ENCODE results near the gene BICD2.

BICD2 gene

DNA sequence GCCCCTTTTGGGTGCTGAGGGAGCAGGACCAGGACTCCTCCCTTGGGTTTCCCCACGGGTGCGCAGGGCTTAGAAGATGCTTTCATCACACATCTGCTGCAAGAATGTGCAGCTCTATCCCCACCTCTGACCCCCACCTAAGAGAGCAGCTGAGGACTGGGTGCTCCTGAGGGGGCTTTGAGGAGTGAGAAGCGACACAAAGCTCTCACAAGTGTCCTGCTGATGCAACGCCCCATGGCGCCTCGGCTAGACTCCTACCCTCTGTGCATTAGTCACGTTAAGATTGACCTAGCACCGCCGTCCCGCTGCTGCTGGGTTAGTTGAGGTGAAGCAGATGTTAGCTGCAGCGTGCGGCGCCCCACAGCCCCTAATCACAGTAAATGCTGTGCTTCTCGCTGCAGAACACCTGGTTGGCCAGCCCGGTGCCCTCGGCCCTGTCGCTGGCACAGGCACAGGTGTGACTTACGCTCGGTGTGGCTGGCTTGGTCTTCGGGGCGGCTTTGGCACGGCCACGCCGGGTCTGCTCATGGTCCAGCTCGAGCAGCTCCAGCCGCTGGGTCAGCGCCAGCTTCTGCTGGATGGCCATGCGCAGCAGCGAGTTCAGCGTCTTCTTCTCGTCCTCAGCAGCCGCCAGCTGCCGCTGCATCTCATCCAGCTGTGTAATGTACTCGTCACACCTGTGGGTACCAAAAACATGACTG lies 49.7 kb downstream of the BICD2 start:
- DNase-seq (ENCODE audit: low read depth in 2 of 2), result no peak

DNA sequence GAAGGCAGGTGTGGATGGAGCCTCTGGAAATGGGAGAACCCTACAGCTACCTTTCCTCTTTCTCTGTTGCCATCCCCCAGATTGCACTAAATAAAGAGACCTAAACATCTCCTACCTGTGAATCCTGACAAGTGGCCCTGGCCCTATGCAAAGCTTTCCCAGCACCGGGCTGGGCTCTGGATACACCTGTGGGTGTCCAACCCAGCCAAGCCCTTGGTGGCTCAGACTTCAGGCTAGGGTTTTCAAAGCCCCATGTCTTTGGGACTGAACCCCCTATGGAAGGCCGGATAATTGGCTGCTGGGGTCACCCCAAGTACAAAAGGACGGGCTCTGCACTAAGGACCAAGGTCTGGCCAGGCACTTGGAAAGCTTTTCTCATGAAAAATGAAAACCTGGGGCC lies 50.6 kb downstream of the BICD2 start:
- DNase-seq (ENCODE audit: low read depth in 2 of 2), result no peak

DNA sequence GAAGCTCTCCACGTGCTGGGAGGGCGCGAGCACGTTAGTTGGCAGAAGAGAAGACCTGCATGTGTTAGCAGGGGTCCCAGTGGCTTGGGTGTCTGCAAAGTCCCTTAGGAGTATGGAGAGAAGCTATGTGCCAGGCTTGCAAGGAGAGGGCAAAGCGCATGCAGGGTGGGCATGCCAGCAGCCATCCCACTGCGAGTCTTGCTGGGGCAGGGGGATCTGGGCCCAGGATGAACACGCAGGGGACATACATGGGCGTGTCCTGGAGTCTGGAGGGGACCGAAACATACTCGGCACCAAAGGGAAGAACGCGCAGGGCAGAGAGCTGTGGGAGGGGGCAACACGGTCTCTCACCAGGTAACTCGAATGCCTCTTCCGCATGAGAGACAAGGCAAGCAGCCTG lies 51.1 kb downstream of the BICD2 start:
- DNase-seq (ENCODE audit: low read depth in 2 of 2), result no peak

DNA sequence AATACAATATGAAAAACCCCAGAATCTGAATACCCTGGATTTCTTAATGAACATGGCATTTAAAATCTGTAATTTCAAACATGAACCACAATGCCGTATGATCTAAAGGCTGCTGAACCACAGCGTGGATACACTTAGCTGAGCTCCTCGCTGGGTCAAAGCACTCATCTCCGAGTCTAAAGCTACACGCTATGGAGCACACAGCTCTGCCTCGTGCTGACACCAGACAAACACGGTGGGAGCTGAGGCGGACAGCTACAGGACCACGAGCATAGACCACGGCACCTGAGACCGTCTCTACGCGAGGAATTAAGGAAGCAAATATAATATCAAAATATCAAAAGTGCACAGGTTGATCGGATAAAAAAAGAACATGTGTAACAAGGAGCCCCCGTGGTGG lies 51.9 kb downstream of the BICD2 start:
- DNase-seq (ENCODE audit: low read depth in 2 of 2), result no peak

DNA sequence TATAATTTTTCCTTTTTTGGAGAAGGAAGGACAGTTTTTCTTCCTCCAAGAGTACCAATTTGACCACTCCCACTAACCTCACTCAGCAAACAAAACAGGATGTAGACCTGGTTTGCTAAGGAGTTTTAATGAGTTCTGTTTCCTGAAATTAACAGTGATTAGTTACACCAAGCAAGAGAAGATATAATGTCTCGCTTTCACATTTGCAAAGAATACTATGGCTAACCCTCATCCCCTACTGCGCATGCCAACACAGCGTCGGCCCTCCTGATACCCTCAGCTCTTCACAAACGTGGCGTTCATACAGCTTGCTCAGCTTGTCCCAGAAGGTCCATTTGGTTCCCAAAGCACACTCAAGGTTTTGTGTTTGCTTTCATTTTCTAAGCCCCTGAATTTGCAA lies 52.8 kb downstream of the BICD2 start:
- no peak for DNase-seq (ENCODE audit: low read depth in 2 of 2)

DNA sequence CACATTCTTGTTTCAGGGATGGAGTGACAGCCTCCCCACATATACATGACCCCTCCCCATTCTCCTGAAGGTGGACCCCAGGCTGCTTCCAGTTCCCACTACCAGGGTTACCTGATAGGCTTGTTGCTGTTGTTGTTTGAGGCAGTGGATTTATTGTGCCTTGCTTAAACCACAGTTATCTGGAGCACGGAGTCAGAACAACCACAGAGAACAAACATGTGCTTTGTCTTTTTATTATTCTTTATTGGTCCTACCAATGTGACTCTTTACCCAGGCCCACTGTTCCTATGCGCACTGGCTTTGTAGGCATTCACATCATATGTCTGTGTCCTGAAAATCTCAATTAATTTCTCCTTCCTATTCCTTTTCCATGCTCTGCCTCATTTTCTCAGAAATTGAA lies 53.5 kb downstream of the BICD2 start:
- no peak for DNase-seq (ENCODE audit: low read depth in 2 of 2)

DNA sequence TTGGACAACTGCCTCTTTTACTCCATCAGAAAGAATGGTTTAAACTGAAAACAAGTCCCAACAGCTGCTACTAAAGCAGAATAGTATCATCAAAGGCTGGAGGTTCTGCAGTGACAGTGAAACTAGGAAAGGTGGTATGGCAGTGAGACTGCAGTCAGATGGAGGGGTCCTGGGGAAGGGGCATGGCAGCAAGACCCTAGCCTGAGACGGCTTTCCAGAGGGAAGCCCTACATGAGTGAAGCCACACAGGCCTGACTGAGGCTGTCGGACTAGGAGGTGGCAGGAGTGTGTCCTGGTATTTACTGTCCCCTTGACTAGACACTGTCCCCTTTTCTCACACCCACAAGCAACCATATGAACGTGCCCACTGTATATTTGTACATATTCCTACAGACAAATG lies 54.3 kb downstream of the BICD2 start:
- no peak for DNase-seq (ENCODE audit: low read depth in 2 of 2)

DNA sequence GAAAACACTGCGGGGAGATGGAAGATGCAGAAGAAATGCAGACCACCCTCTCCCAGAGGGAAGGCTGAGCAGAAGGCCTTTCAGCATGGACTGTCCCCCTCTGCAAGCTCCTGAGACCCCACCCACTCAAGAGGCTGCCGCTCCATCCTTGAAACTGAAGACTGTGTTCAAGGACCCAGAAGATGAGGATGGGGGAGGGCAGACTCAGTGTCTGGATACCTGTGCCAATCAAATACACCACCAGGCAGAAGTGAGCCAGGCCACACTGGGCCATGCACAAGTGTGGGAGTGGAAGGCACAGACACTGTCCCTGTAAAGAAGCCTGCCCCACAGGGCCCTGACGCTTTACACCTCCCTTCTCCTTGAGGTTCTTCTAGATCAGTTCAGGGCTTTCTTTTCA lies 54.7 kb downstream of the BICD2 start:
- no peak for DNase-seq (ENCODE audit: low read depth in 2 of 2)

DNA sequence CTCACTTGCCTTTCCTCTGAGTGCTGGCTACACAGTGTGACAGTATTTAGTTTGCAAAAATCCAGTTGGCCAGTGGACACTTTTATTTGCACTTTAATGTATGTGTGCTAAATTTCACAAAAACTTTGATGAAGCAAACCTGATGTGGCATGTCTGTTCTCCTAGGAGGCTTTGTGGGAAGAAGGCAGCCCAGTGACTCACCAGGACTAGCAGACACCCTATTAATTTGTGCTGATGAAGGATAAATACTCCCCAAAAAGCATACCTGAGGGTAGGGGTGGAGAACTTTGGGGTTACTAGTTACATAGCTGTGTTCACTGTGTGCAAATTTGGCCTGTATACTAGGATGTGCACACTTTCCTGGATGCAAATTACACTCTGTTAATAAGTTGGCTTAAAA lies 55.4 kb downstream of the BICD2 start:
- no peak for DNase-seq (ENCODE audit: low read depth in 2 of 2)

DNA sequence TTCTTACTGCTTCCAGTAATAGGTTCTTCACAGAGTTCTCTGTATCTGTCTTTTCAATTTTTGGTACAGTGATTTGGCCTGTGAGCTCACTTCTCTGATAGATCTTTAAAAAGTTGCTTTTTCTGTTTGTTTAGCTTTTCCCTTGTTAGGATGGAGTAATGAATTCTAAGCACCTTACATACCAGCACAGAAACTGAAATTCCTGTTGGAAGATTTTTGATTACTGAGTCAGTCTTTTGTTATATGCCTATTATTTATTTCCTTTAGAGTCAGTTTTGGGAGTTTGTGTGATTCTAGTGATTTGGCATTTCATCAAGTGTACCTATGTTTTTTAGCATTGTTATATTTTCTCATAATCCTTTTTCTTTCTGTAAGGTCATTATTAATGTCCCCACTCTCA lies 57.1 kb downstream of the BICD2 start:
- DNase-seq (ENCODE audit: low read depth in 2 of 2), result no peak

DNA sequence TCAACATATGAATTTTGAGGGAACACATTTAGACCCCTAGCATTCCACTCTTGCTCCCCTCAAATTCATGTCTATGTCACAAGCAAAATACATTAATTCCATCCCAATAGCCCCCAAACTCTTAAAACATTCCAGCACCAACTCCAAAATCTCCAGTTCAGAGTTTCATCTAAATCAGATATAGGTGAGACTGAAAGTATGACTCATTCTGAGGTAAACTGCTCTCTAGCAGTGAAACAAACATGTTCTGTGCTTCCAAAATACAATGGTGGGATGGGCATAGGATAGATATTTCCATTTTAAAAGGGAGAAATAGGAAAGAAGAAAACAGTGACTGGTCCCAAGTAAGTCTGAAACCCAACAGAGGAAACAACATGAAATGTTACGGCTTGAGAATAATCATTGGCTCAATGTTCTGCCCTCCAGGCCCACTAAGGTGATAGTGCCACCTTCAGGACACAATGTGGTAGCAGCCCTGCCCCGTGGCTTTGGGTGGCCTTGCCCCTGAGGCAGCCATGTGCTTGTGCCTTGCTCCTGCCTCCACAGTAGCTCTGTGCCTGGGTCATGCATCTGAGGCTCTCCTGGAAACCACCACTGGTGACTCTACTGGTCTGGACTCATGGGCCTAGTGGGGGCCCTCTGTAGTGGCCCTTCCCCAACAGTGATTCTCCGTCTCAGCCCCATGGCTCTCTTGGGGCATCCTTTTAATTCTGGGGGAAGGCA lies 58.3 kb downstream of the BICD2 start:
- DNase-seq (ENCODE audit: low read depth in 2 of 2), result no peak

DNA sequence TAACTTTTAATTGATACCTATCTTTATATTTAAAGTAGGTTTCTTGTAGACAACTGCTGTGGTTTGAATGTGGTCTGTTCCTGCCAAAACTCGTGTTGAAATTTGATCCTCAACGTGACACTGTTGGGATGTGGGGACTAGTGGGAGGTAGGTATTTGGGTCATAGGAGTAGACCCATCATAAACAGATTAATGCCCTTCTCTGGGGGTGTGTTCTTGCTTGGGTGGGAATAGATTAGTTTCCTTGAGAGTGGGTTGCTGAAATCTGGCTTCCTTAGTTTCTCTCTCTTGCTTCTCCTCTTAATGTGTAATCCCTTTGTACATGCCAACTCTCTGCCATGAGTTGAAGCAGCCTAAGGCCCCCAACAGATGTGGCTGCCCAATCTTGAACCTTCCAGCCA lies 60.1 kb downstream of the BICD2 start:
- no peak for DNase-seq (ENCODE audit: low read depth in 2 of 2)

DNA sequence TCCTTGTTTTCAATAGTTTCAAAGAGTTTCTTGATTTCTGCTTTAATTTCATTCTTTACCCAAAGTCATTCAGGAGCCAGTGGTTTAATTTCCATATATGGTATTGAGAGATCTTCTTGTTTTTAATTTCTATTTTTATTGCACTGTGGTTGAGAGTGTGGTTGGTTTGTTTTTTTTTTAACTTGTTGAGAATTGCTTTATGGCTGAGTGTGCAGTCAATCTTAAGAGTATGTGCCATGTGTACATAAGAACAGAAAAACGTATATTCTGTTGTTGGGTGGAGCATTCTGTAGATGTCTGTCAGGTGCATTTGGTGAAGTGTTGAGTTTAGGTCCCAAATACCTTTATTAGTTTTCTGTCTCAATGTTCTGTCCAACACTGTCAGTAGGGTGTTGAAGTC lies 68.0 kb downstream of the BICD2 start:
- no peak for DNase-seq (ENCODE audit: low read depth in 2 of 2)

DNA sequence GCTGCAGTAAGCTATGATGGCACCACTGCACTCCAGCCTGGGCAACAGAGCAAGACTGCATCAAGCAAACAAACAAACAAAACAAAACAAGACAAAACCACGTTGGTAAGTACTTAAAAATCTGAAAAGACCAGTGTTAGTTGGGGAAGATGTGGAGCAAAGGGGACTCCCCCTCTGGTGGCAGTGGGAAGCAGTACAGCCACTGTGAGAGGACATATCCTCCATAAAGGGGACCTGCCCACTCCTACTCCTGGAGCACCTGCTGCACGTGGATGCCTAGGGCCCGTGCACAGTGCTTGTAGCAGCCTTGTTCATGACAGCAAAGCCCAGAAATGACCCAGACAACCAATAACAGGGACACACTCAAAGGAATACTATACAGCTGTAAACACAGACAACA lies 77.7 kb downstream of the BICD2 start:
- DNase-seq (ENCODE audit: low read depth in 2 of 2), result no peak

DNA sequence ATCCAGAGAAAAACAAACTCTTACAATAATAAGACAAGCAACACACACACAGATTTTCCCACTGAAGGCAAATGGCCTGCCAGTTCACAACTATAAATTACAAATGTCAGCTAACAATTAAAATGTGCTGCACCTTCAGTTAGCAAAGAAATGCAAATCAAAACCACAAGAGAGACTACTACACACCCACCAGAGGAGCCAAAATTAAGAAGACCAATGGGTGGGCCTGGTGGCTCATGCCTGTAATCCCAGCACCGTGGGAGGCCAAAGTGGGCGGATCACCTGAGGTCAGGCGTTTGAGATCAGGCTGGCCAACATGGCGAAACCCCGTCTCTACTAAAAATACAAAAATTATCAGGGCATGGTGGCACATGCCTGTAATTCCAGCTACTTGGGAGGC lies 79.6 kb downstream of the BICD2 start:
- DNase-seq (ENCODE audit: low read depth in 2 of 2), result no peak

DNA sequence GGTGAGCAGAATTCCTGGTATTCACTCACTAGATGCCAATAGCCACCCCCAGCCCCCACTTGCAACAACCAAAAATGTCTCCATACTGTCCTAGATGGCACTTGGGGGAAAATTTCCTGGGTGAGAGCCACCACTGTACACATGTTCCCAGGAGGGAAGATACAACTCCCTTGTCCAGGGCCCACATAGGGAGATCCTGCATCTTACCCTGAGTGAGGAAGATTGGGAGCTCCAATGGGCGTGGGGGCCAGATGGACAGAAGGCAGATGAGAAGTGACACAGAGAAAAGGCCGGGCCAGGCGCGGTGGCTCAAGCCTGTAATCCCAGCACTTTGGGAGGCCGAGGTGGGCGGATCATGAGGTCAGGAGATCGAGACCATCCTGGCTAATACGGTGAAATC lies 82.4 kb downstream of the BICD2 start:
- DNase-seq (ENCODE audit: low read depth in 2 of 2), result no peak

DNA sequence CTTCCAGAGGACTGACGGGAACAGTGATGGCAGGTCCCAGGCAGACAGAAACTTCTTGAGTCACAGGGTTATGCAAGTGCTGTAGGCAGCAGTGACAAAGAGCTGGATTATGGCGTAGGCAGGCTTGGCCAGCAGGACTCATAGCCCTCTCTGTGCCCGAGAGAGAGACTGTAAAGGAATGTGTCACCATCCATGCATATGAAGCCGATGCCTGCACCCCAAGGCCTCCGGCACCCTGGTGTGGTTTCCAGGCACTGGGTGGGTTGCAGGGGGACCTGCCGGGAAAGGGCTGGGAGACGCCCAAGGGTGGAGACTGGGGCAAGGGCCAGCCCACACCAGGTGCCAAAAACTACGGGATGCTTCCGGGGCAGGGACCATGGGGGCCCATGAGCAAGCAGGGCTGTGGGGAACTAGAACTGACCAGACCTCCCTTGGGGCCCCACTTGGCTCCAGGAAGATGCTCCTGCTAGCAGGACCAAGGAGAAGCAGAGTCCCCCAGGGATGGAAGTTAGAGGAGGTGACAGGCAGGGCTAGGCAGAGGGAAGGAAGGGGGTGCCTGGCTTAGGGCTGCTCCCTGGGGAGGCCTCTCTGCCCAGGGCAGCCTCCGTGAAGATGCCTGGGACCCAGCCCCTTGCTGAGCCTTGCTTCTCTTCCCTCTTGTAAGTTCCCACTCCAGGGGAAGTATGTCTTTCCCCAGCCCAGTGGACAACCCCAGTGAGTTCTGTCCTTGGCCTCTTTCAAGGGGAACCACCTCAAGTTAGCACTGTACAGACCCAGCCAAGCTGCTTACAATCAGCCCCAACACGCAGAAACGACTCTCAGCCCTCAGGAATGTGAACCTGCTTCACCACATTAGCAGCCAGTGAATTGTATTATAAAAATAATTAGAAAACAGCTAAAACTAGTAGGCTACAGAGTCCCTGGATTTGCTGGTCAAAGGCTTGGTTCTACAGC lies 84.2 kb downstream of the BICD2 start:
- DNase-seq (ENCODE audit: low read depth in 2 of 2), result no peak

DNA sequence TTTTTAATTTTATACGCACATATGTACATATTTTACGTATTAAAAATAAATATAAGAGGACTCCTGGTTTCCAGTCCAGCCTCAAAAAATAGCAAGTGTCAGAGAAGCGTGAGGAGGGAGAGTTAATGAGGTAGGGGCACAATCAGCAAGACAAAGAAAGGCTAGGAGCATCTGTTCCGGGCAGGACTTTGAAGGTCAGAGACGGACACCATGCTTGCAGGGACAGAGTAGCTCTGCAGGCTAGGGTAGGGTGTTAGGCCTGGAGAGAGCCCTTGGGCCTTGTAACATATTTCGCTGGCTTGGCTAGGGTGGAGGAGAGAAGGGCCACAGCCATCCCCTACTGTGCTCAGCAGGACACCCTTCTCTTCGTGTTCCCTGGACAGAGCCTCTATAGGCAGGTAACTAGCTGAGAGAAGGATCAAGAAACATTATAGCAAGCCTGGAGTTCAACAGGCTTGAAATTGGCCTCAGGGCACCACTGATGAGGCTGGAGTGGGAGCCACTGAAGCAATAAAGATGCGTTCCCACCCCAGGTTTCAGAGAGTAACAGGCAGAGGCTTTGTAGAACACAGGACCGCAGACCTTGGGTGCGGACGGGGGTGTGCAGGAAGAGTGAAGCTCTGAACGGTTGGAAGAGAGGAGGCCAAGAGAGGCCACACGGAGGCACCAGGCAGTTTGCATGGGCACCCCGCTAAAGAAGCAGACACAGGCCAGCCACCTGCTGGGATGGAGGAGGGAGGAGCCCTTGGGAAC lies 85.0 kb downstream of the BICD2 start:
- DNase-seq (ENCODE audit: low read depth in 2 of 2), result no peak

DNA sequence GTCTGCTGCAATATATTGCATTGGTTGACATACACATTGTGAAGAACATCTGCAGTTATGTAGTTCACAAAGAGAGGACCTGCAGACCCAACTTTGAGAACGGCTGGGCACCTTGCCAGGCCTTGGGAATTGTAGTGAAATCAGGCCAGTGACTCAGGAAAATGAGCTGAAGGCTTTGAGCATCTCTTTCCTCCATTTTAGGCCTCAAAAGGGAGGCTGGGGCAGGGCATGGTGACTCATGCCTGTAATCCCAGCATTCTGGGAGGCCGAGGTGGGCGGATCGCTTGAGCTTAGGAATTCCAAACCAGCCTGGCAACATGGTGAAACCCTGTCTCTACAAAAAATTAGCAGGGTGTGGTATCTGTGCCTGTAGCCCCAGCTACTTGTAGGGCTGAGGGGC lies 93.3 kb downstream of the BICD2 start:
- peak; percentile 63 to 66 for DNase-seq (ENCODE audit: low read depth in 2 of 2)

DNA sequence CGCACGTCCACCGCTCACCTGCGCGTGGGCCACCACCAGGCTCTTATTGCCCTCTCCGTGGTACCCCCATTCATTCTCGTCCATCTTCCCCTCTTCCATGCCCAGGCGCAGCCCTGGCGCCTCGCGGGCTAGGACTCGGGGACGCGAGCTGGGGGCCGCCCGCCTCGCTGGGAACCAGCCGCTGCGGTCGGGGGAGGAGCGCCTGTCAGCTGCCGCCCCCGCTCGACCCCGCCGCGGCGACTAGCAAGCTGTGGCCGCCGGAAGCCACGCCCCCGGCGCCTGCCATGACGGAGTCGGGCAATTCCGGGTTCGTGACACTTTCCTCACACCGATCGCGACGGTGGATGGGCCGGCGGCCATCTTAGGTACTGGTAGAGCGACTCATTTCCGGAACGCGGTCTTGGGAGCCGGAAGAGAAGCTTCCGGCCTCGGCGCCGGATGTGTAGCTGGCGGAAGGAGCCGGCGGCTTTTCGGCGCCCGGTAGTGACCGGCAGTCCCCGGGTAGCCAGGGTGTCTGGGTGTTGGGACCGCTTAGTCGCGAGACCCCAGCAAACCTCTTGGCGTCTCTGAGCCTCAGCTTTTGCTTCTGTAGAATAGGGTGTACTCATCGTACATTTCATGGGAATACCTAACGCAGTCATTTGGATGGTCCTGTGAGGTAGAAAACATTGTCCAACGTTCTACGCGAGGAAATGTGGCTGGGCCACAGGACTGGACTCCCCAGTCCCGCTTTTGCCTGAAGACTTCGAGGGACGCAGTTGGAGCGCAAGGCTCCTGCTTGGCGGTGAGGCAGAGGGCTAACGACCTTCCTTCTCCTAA lies 94.5 kb downstream of the BICD2 start, which contains the start of gene IPPK:
Gene IPPK, minus strand, starts transcription at position 242 of the 819 bp plus-strand sequence. Its CDS starts 143 bp downstream, at position 99.
- DNase-seq (ENCODE audit: low read depth in 2 of 2), result peak; percentile 94 to 96

DNA sequence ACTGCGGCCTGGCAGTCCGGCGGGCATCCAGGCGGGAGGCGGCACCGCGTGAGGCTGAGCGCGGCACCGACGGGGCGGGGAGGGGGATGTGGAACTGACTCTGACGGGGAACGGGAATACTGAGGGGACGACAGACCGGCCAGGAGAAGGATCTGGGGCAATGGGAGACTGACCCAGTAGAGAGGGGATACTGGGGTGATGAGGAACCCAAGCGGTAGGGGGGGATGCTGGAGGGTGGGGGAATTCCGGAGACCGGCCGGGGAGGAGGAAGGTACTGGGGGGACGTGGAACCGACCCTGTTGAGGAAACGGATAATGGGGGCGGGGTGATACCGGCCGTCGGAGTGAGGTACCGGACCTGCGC lies 95.1 kb downstream of the BICD2 start:
- no peak for DNase-seq (ENCODE audit: low read depth in 2 of 2)
